OCI-LY3 (cell line): ENCODE results near the gene ADRB2.

Source experiments
- H2AFZ ChIP-seq: fragments of 200-600, 300-600 bp; shearing (Covaris generic); 2 replicates; pipeline ENCODE4 v1.6.0; 2014; ENCODE audit warnings: antibody characterized with exemption, low read depth, low read length
- H3K27ac ChIP-seq: fragments of 200-600, 300-600 bp; sonication (generic); 2 replicates; pipeline ENCODE4 v1.5.1; 2014; ENCODE audit warnings: mild to moderate bottlenecking, low read length, moderate library complexity, mixed read lengths
- H3K27me3 ChIP-seq: fragments of 200-600, 300-600 bp; sonication (generic); 2 replicates; pipeline ENCODE4 v1.6.1; 2014; ENCODE audit warnings: low read depth, low read length, mixed read lengths
- H3K36me3 ChIP-seq: fragments of 200-600, 300-600 bp; sonication (generic); replicated peaks from 2 replicates; pipeline ENCODE3; 2014; ENCODE audit warnings: low read depth, low read length, mixed read lengths
- H3K4me1 ChIP-seq: fragments of 300-600, 200-600 bp; sonication (generic); 2 replicates; pipeline ENCODE4 v1.6.1; 2014; ENCODE audit warnings: low read length, mixed read lengths
- H3K4me2 ChIP-seq: fragments of 200-600, 300-600 bp; sonication (generic); 2 replicates; pipeline ENCODE4 v1.6.1; 2014; ENCODE audit warnings: low read length, mixed read lengths
- H3K4me3 ChIP-seq: fragments of 300-600, 200-600 bp; sonication (generic); 2 replicates; pipeline ENCODE4 v1.5.1; 2014; ENCODE audit warnings: antibody characterized with exemption, mild to moderate bottlenecking, low read length, moderate library complexity
- H3K79me2 ChIP-seq: fragments of 300-600, 200-600 bp; shearing (Covaris generic); 2 replicates; pipeline ENCODE4 v1.6.1; 2014; ENCODE audit warnings: mild to moderate bottlenecking, low read length, mixed read lengths
- H3K9ac ChIP-seq: fragments of 300-600, 200-600 bp; shearing (Covaris generic); 2 replicates; pipeline ENCODE4 v1.6.0; 2014; ENCODE audit warnings: mild to moderate bottlenecking, low read length, moderate library complexity
- H3K9me3 ChIP-seq: fragments of 200-600, 300-600 bp; shearing (Covaris generic); 2 replicates; pipeline ENCODE4 v1.6.1; 2014; ENCODE audit warnings: low read length, mixed read lengths; ENCODE audit not compliant: insufficient read depth
- H4K20me1 ChIP-seq: fragments of 200-600, 300-600 bp; sonication (generic); 2 replicates; pipeline ENCODE4 v1.6.1; 2016; ENCODE audit warnings: low read length, mixed read lengths; ENCODE audit not compliant: insufficient read depth
- EZH2phosphoT487 ChIP-seq: fragments of 200-600 bp; shearing (Covaris generic); IDR thresholded peaks from 2 replicates; pipeline ENCODE4 v1.6.1; 2018; ENCODE audit warnings: antibody characterized with exemption, mixed run types, low read depth
- TF ChIP-seq, protein P1 (sequence below): fragments of 200-600, 300-600 bp; sonication (generic); IDR thresholded peaks from 2 replicates; pipeline ENCODE4 v1.5.1; 2014; ENCODE audit warnings: antibody characterized with exemption, low read length, low read depth

Gene ADRB2

DNA sequence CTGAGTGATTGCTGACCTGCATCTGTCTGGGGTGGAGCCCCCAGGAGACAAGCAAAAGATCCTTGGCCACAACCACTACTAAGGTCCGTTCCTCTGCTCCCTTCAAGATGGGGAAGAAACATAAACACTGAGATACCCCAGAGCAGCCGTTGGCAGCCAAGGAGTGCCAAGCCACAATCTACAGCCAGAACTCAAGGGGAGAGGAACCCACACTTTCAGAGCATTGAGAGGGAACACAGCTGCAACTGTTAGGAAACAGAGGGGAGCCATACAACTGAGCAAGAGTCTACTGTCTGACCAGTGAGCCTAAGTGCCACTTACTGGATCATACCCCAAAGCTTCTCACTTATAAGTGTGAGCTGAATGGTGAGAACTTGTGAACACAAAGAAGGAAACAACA, 44.6 kb upstream of the ADRB2 start:
- H3K9ac ChIP-seq = no peak overlapping the region
- H3K79me2 ChIP-seq = no peaks in the 10 kb centered on the region
- no peak for TF ChIP-seq EZH2phosphoT487
- TF ChIP-seq, protein P1, sequence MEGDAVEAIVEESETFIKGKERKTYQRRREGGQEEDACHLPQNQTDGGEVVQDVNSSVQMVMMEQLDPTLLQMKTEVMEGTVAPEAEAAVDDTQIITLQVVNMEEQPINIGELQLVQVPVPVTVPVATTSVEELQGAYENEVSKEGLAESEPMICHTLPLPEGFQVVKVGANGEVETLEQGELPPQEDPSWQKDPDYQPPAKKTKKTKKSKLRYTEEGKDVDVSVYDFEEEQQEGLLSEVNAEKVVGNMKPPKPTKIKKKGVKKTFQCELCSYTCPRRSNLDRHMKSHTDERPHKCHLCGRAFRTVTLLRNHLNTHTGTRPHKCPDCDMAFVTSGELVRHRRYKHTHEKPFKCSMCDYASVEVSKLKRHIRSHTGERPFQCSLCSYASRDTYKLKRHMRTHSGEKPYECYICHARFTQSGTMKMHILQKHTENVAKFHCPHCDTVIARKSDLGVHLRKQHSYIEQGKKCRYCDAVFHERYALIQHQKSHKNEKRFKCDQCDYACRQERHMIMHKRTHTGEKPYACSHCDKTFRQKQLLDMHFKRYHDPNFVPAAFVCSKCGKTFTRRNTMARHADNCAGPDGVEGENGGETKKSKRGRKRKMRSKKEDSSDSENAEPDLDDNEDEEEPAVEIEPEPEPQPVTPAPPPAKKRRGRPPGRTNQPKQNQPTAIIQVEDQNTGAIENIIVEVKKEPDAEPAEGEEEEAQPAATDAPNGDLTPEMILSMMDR = no peak
- H3K4me1 ChIP-seq = no peaks in the 10 kb centered on the region
- no peak overlapping the region for H3K4me3 ChIP-seq
- peaks cover 19% of the 10 kb centered on the region for H3K27me3 ChIP-seq
- no peak overlapping the region for H3K4me2 ChIP-seq
- no peak overlapping the region for H3K27ac ChIP-seq
- H2AFZ ChIP-seq = no peak overlapping the region
- no peaks in the 10 kb centered on the region for H3K36me3 ChIP-seq
- H4K20me1 ChIP-seq = no peaks in the 10 kb centered on the region
- H3K9me3 ChIP-seq = no peaks in the 10 kb centered on the region

- no peak overlapping the region for H2AFZ ChIP-seq
- no peak overlapping the region for H3K4me2 ChIP-seq
- H3K9ac ChIP-seq = no peak overlapping the region
- no peak overlapping the region for H3K4me3 ChIP-seq
- no peaks in the 10 kb centered on the region for H3K9me3 ChIP-seq
- no peaks in the 10 kb centered on the region for H4K20me1 ChIP-seq
- no peaks in the 10 kb centered on the region for H3K79me2 ChIP-seq
- TF ChIP-seq EZH2phosphoT487 = no peak
- TF ChIP-seq, protein P1 = no peak
- H3K36me3 ChIP-seq = no peaks in the 10 kb centered on the region
- peaks cover 42% of the 10 kb centered on the region for H3K27me3 ChIP-seq
- H3K27ac ChIP-seq = no peak overlapping the region
- peaks cover 1% of the 10 kb centered on the region for H3K4me1 ChIP-seq
Measured at GRCh38 chr5:148785223-148785622, 41.2 kb upstream of the ADRB2 start.

GRCh38 chr5:148786456-148786855, 40.0 kb upstream of the ADRB2 start:
- no peak overlapping the region for H2AFZ ChIP-seq

GRCh38 chr5:148788636-148789035, 37.8 kb upstream of the ADRB2 start:
- H3K27me3 ChIP-seq = peaks cover 54% of the 10 kb centered on the region
- TF ChIP-seq, protein P1 = no peak
- TF ChIP-seq EZH2phosphoT487 = no peak
- H3K4me2 ChIP-seq = no peak overlapping the region
- no peak overlapping the region for H3K4me3 ChIP-seq
- H2AFZ ChIP-seq = no peak overlapping the region
- H3K36me3 ChIP-seq = no peaks in the 10 kb centered on the region
- no peak overlapping the region for H3K27ac ChIP-seq
- H3K9me3 ChIP-seq = no peaks in the 10 kb centered on the region
- H3K79me2 ChIP-seq = no peaks in the 10 kb centered on the region
- no peaks in the 10 kb centered on the region for H4K20me1 ChIP-seq
- peaks cover 35% of the 10 kb centered on the region for H3K4me1 ChIP-seq
- no peak overlapping the region for H3K9ac ChIP-seq

More at GRCh38 chr5:148786456-148786855, 40.0 kb upstream of the ADRB2 start:
- no peak overlapping the region for H3K9ac ChIP-seq
- no peak overlapping the region for H3K4me2 ChIP-seq
- H3K27me3 ChIP-seq = peaks cover 49% of the 10 kb centered on the region
- H3K79me2 ChIP-seq = no peaks in the 10 kb centered on the region
- TF ChIP-seq, protein P1 = no peak
- TF ChIP-seq EZH2phosphoT487 = no peak
- peaks cover 13% of the 10 kb centered on the region for H3K4me1 ChIP-seq
- H3K27ac ChIP-seq = no peak overlapping the region
- no peak overlapping the region for H3K4me3 ChIP-seq
- no peaks in the 10 kb centered on the region for H3K36me3 ChIP-seq
- no peaks in the 10 kb centered on the region for H4K20me1 ChIP-seq
- no peaks in the 10 kb centered on the region for H3K9me3 ChIP-seq
